ENCODE measurements around the gene PANK1. TPM values are rescaled to one million over a fixed set of nuclear protein-coding genes. Genes with fewer than 3 reads are reported as not detected.

Gene PANK1
- total RNA-seq, 4 donors from 2014 or later: 1.3 to 5.9 (median 4.2) TPM

DNA sequence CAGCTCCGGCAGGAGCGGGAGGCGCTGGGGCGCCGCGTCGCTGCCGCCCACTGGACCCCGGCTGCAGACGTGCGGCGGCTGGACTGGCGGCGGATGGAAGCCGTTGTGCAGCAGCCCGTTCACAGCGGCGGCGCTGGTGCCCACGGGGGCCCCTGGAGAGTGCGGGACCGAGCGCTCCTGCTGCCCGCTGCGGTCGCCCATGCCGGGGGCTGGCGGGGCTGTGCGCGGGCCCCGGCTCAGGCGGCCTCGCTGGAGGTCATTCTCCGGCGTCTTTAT is 413 bp downstream of the PANK1 start:
- TF ChIP-seq, protein P1, sequence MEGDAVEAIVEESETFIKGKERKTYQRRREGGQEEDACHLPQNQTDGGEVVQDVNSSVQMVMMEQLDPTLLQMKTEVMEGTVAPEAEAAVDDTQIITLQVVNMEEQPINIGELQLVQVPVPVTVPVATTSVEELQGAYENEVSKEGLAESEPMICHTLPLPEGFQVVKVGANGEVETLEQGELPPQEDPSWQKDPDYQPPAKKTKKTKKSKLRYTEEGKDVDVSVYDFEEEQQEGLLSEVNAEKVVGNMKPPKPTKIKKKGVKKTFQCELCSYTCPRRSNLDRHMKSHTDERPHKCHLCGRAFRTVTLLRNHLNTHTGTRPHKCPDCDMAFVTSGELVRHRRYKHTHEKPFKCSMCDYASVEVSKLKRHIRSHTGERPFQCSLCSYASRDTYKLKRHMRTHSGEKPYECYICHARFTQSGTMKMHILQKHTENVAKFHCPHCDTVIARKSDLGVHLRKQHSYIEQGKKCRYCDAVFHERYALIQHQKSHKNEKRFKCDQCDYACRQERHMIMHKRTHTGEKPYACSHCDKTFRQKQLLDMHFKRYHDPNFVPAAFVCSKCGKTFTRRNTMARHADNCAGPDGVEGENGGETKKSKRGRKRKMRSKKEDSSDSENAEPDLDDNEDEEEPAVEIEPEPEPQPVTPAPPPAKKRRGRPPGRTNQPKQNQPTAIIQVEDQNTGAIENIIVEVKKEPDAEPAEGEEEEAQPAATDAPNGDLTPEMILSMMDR (IDR thresholded peaks at IDR 0.05; ENCODE audit: low read depth): no peak

DNA sequence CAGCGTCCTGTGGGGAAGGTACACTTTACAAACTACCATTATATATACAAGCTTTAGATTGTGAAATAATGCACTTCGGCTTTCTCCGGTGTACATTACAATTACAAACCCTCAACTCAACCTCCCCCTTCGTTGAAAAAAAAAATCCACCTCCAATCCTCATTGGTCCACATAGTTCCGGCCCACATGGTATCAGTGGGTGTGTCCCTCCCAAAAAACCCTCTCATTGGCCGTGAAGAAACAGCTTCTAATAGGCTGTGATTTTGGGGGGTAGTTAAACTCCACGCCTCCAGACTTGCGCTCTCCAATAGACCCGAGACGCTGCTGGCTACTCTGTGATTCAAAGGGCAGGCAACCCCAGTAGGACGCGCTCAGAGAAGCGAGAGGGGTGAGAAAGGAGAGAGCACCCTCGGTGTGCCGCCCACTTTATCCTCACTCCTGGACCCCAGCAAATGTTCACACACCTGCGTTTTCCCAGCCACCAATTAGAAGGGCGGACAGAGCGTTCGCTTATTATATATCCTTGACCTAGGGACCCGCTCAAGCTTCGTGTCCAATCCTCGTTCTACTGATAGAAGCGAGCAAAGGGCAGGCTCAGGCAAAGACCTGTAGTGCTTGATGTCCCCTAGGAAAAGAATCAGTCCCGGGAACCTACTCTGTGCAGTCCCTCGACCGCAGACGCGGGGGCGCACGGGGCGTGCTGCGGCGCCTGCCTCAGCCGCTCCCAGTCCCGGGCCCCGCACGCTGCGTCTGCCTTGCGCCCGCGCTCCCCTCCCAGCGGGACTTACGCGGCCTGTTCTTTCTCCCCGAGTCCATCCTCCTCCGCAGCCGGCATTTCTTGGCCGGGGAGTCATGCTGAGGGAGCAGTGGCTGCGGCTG is 991 bp downstream of the PANK1 start:
- TF ChIP-seq, protein P1 (IDR thresholded peaks at IDR 0.05; ENCODE audit: low read depth): no peak

DNA sequence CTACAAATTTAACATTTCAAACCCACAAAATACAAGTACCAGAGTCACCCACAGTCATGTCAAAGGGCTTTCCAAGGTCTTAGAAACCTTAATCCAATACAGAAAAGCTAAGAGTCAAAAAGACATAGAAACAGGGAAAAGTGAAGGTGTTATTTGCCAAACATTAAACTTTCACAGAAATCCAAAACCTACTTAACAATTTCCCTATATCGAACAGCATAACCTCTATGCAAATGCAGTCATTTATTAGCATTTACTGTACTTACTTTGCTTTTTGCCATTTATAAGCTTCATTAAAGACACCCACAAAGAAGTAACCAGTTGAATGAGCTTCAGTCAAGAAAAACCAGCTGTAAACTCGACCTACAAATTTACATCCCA is 1.6 kb downstream of the PANK1 start:
- TF ChIP-seq, protein P1 (IDR thresholded peaks at IDR 0.05; ENCODE audit: low read depth): no peak

DNA sequence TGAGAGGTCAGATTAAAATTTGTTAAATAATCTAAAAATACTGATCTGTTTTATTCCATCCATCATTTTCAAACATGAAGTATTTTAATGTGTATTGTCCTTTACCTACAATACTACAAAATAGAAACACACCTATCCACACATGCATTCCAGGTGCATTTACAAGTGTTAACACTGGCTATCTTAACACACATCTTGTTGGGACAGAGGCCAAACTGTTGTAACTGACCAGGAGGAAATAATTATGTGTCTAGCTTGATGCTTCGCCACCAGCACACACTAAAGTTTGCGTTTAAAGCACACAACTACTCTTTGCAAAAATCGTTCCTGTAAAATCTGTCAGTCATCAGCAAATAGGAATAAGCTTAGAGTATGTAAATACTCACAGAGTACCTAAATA is 2.8 kb downstream of the PANK1 start:
- TF ChIP-seq, protein P1 (IDR thresholded peaks at IDR 0.05; ENCODE audit: low read depth): no peak

DNA sequence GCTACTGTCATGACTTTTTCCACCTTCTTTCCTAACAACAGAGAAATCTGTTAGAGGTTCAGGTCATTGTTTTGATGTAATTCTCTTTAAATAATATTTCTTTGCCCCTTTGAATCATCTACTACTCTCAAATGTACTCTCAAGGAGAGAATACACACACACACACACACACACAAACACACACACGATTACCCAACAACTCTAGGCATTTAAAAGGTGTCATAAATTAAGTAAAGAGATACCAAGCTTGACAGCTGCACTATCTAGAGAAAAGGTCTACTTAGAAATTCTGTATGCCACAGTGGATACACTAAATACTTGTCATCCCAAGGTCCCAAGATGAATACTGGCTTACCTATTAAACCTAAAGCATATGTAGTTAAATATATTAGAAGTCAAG is 4.8 kb downstream of the PANK1 start:
- TF ChIP-seq, protein P1 (IDR thresholded peaks at IDR 0.05; ENCODE audit: low read depth): no peak

DNA sequence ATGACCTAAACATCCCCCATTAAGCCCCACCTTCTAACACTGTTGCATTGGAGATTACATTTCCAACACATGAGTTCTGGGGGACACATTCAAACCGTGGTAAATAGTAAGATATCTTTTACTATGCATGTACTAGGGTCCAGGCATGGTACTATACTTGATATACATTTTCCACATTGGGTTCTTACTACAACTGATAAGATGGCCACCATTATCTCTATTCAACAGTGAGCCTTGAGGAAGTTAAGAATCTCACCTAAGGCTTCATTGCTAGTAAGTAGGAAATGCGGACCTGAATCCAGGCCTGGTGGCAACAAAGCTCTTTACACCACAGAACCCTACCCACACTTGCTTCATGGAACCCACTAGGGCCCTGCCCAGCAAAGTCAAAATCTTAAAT is 5.7 kb downstream of the PANK1 start:
- TF ChIP-seq, protein P1 (IDR thresholded peaks at IDR 0.05; ENCODE audit: low read depth): no peak

DNA sequence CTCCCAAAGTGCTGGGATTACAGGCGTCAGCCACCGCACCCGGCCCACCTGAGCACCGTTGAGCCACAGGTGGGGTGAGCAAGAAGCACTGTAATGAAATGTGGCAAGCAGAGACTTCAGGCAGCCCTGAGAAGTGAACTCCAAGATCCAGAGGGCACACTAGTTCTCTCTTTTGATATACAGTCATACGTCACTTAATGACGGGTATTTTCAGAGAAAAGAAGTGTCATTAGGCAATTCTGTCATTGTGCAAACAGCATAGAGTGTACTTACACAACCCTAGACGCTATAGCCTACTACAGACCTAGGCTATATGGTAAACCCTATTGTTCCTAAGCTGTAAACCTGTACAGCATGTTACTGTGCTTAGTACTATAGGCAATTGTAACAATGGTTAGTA is 7.9 kb downstream of the PANK1 start:
- TF ChIP-seq, protein P1 (IDR thresholded peaks at IDR 0.05; ENCODE audit: low read depth): no peak

All from subcutaneous adipose tissue (tissue), 4 donors.